Gastrocnemius medialis (tissue), 4 donors: ENCODE data around the gene FAM83F. TPM values are rescaled to one million over a fixed set of nuclear protein-coding genes. Genes with fewer than 3 reads are reported as not detected.

Experiments used
- ATAC-seq, 2 donors: fragments of 150-250 bp; one replicate each; pipeline ENCODE4 v1.9.1; 2016
- DNase-seq, 2 donors: peaks; one replicate each; pipeline ENCODE4 v3.0.0-alpha.2; 2019
- H3K27ac ChIP-seq, 4 donors: fragments of 200-600 bp; sonication (generic); 1 replicate in 1 of 4; 2 replicates in 3 of 4; pipeline ENCODE4 v1.5.1; 2016 to 2018; ENCODE audit warnings: mild to moderate bottlenecking in 2 of 4, moderate library complexity in 1 of 4
- H3K27me3 ChIP-seq, 3 donors: fragments of 200-600 bp; sonication (generic) in 2 of 3; 1 replicate in 1 of 3; 2 replicates in 2 of 3; pipeline versions ENCODE4 v1.5.1 to v1.6.0; 2016 to 2019; ENCODE audit warnings: mild to moderate bottlenecking in 1 of 3, moderate library complexity in 1 of 3
- H3K36me3 ChIP-seq, 2 donors: fragments of 200-600 bp; sonication (generic) in 1 of 2; one replicate each; pipeline ENCODE4 v1.5.1; 2017 to 2018
- H3K4me1 ChIP-seq, 2 donors: fragments of 200-600 bp; sonication (generic) in 1 of 2; one replicate each; pipeline ENCODE4 v1.5.1; 2016 to 2017; ENCODE audit warnings: mild to moderate bottlenecking in 2 of 2
- H3K4me3 ChIP-seq, 4 donors: fragments of 200-600 bp; sonication (generic) in 3 of 4; 1 replicate in 1 of 4; 2 replicates in 3 of 4; pipeline ENCODE4 v1.5.1; 2016 to 2019; ENCODE audit warnings: mild to moderate bottlenecking in 2 of 4
- H3K9me3 ChIP-seq, 3 donors: fragments of 200-600 bp; sonication (generic) in 2 of 3; 1 replicate in 1 of 3; 2 replicates in 2 of 3; pipeline ENCODE4 v1.5.1; 2016 to 2019
- POLR2A ChIP-seq, 2 donors: fragments of 450-650 bp; IDR thresholded peaks; one replicate each; pipeline ENCODE4 v1.6.1; 2017; ENCODE audit warnings: antibody characterized with exemption in 2 of 2, mild to moderate bottlenecking in 2 of 2, moderate library complexity in 2 of 2
- in situ Hi-C, 4 donors: fragments of 200-750 bp; cut with MboI; loops; one replicate each; pipeline versions ENCODE4 v1.15.0 to v1.8.0; 2017; ENCODE audit warnings: low sequenced_read_pairs in 4 of 4
- intact Hi-C: fragments of 100-400 bp; cut with DNase I; formaldehyde crosslinking; loops from one replicate; pipeline ENCODE4 v1.15.1; 2023; ENCODE audit warnings: low total_unique reads
- total RNA-seq, 4 donors: library from RNA; depleted of rRNA; stranded (reverse); fragments of >200 nt; gene quantifications; one replicate each; pipeline versions ENCODE4 v1.1.0 to v1.2.3, GENCODE V29; 2016
- TF ChIP-seq, protein P1 (sequence below), 5 experiments: fragments of 450-650 bp in 3 of 5; fragments of 200-600 bp in 2 of 5; sonication (generic) in 2 of 5; IDR thresholded peaks in 4 of 5; conservative IDR thresholded peaks in 1 of 5; 1 replicate in 4 of 5; 2 replicates in 1 of 5; pipeline ENCODE4 v1.5.1; 2016 to 2019; ENCODE audit warnings: antibody characterized with exemption in 5 of 5, mild to moderate bottlenecking in 3 of 5, moderate library complexity in 3 of 5

Gene FAM83F
- total RNA-seq, 4 donors from 2014 or later = 0.02 to 0.15 (median 0.07) TPM; not detected in 1

DNA sequence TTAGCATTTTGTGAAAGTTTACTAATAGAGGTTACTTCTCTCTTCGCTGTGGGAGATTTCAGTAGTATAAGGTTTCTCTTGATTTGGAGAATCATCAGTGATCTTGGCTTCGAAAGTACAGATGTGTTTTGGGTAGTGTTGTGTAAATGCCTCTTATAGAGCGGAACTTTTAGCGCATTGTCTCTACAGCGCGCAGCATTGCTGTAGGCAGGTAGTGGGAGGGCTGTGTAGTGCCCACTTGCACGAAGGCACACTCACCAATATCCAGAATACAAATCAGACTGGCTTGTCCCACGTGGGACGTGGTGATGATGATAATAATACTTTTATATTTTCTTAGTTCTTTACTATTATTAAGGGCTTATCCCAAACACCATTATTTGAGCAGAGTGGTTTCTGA lies 51.4 kb downstream of the FAM83F start:
- intact Hi-C loops = no loop called here
- in situ Hi-C loops = loop anchor here in 3 of 4 donors (10.0 to 25.0 kb wide), 3 partner anchors 129 to 509 kb away; partner anchors contain the start of genes ADSL (in 3 of the 3), RPS19BP1 (in 1 of the 3) and TNRC6B (in 1 of the 3)
- peak overlapping the region; percentile 91 to 98 (median 94) for H3K27ac ChIP-seq
- H3K9me3 ChIP-seq = no peaks in the 10 kb centered on the region
- H3K4me1 ChIP-seq = peaks cover 46% of the 10 kb centered on the region in 2 donors
- no peaks in the 10 kb centered on the region for H3K36me3 ChIP-seq
- no peak for DNase-seq
- H3K27me3 ChIP-seq = no peaks in the 10 kb centered on the region
- no peak for ATAC-seq
- no peak for TF ChIP-seq POLR2A (IDR thresholded peaks at IDR 0.05)
- TF ChIP-seq, protein P1, sequence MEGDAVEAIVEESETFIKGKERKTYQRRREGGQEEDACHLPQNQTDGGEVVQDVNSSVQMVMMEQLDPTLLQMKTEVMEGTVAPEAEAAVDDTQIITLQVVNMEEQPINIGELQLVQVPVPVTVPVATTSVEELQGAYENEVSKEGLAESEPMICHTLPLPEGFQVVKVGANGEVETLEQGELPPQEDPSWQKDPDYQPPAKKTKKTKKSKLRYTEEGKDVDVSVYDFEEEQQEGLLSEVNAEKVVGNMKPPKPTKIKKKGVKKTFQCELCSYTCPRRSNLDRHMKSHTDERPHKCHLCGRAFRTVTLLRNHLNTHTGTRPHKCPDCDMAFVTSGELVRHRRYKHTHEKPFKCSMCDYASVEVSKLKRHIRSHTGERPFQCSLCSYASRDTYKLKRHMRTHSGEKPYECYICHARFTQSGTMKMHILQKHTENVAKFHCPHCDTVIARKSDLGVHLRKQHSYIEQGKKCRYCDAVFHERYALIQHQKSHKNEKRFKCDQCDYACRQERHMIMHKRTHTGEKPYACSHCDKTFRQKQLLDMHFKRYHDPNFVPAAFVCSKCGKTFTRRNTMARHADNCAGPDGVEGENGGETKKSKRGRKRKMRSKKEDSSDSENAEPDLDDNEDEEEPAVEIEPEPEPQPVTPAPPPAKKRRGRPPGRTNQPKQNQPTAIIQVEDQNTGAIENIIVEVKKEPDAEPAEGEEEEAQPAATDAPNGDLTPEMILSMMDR (IDR thresholded peaks at IDR 0.05 in 4 of 5, conservative IDR thresholded peaks at IDR 0.05 in 1 of 5) = no peak
- H3K4me3 ChIP-seq = peak overlapping the region; percentile 74 to 86 (median 82)

DNA sequence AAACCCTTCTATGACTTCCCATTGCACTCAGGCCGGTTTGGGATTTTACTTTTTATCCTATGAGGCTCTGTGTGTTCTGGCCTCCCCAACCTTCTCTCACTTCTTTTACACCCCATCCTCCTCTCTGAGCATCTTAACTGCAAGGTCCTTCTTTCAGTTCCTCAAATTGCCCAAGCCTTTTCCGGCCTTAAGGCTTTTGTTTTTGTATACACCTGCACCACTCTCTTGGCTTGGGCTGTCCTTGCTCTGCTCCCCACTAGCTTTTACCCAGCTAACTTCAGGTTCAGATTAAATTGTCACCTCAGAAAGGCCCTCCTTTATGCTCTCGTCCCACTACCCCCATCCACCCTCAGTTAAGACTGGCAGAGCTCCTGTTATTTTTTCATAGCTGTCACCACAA lies 55.5 kb downstream of the FAM83F start:
- ATAC-seq = no peak

DNA sequence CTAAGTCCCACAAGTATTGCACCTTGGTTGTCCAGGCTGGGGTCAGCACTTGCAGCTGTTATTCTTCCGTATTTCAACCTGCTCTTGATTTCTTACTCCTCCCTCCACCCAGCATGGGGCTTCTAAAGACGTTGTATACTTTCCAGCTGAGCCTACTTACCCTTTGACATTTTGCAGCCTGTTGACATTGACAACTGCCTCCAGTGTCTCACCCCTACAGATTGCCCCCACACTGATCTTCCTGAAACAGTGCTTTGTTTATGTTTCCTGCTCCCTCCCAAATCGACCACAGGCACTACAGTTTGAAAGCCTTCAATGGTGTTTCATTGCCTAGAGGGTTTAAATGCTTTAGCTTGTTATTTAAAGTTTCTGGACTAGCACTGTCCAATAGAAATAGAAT lies 56.6 kb downstream of the FAM83F start:
- Histone ChIP-seq H3K27me3 (no peaks in the 10 kb centered on the region), H3K36me3 (no peaks in the 10 kb centered on the region), H3K4me3 (no peak overlapping the region), H3K4me1 (peaks cover 32 to 41% of the 10 kb centered on the region in 2 donors), H3K27ac (peak overlapping the region in 2 of 4 donors; percentile 21 to 31), H3K9me3 (no peaks in the 10 kb centered on the region)
- ATAC-seq (no peak), DNase-seq (no peak)
- intact Hi-C loops = no loop called here
- TF ChIP-seq, protein P1 (IDR thresholded peaks at IDR 0.05 in 4 of 5, conservative IDR thresholded peaks at IDR 0.05 in 1 of 5) = no peak
- TF ChIP-seq POLR2A (IDR thresholded peaks at IDR 0.05) = no peak
- in situ Hi-C loops = loop anchor here in 1 of 4 donors (25.0 kb wide), 1 partner anchor 236 kb away; no protein-coding TSS in a partner anchor

More for the DNA sequence above, 55.5 kb downstream of the FAM83F start:
- peaks cover 38 to 44% of the 10 kb centered on the region in 2 donors for H3K4me1 ChIP-seq
- H3K4me3 ChIP-seq = no peak overlapping the region
- TF ChIP-seq, protein P1 (IDR thresholded peaks at IDR 0.05 in 4 of 5, conservative IDR thresholded peaks at IDR 0.05 in 1 of 5) = no peak
- no peak for TF ChIP-seq POLR2A (IDR thresholded peaks at IDR 0.05)
- intact Hi-C loops = no loop called here
- in situ Hi-C loops = loop anchor here in 1 of 4 donors (25.0 kb wide), 1 partner anchor 237 kb away; no protein-coding TSS in a partner anchor
- H3K27ac ChIP-seq = peak overlapping the region in 1 of 4 donors; percentile 50
- H3K27me3 ChIP-seq = no peaks in the 10 kb centered on the region
- DNase-seq = no peak
- no peaks in the 10 kb centered on the region for H3K9me3 ChIP-seq
- H3K36me3 ChIP-seq = no peaks in the 10 kb centered on the region

DNA sequence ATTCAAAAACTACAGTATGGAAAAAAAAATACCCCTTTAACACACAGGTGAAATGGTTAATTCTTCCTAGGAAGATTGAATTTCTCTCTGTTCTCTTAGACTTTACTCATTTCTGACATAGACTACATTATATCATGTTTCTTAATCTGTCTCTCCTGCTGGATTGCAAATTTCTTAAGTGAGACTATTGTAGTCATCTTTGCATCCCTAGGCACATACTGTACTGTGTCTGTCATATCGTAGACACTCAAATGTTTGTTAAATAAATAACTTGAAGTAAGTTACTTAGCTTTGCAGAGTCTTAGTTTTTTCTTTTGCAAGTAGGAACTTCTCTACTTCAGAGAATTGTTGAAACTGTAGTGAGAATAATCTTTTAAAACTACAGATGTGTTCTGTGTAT lies 58.7 kb downstream of the FAM83F start:
- ATAC-seq (peak; percentile 30 to 37), DNase-seq (no peak)
- Histone ChIP-seq H3K27me3 (no peaks in the 10 kb centered on the region), H3K4me3 (no peak overlapping the region), H3K9me3 (no peaks in the 10 kb centered on the region), H3K36me3 (no peaks in the 10 kb centered on the region), H3K27ac (peak overlapping the region in 1 of 4 donors; percentile 9), H3K4me1 (peaks cover 47 to 50% of the 10 kb centered on the region in 2 donors)
- TF ChIP-seq, protein P1 (IDR thresholded peaks at IDR 0.05 in 4 of 5, conservative IDR thresholded peaks at IDR 0.05 in 1 of 5) = no peak
- TF ChIP-seq POLR2A (IDR thresholded peaks at IDR 0.05) = no peak
- in situ Hi-C loops = loop anchor here in 1 of 4 donors (25.0 kb wide), 1 partner anchor 234 kb away; no protein-coding TSS in a partner anchor
- intact Hi-C loops = no loop called here
